ENCODE data around the gene ITGAE. TPM values are rescaled to one million over a fixed set of nuclear protein-coding genes. Genes with fewer than 3 reads are reported as not detected.

The ITGAE gene
- total RNA-seq, 4 donors from 2014 or later = 16.1 to 29.5 (median 21.4) TPM

DNA sequence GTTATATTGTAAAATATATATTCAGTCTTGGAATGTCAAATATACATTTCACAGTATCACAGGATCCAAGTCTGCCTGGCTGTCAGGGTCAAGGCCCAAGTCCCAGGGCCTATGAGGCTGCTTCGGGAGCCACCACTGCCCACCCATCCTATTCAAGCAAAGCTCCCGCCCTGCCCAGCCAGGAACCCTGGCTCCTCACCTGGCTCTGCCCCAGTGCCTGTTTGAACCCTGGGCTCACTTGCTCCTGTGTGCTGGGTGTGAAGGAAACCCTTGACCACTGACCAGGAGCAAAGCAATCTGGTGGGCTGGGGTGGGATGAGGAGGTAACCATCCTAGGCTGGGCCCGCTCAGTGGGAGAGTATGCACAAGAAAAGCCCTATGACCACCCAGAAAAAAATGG, 27.0 kb downstream of the ITGAE start:
- peaks cover 0 to 14% (median 0%) of the 10 kb centered on the region in 4 donors for H3K27me3 ChIP-seq
- WGBS = 100% methylated on average over 3 of the region's 3 CpGs
- intact Hi-C loops (cut with DNase I) = no loop called here

DNA sequence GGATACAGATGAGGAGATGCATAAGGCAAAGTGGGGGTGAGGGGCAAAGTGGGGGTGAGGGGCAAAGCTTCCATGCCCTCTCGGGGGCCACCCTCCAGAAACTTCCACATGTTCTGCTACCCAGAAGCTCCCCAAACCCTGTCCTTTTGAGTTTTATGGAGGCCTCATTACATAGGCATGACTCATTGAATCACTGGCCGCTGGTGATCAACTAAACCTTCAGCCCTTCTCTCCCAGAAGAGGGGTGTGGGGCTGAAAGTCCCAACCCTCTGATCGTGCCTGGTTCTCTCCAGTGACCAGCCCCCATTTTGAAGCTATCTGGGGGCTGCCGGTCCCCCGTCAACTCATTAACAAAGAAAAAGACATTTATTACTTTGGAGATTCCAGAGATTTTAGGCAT, 27.5 kb downstream of the ITGAE start:
- TF ChIP-seq POLR2A (IDR thresholded peaks at IDR 0.05; ENCODE audit: low read depth) (no peak), POLR2AphosphoS5 (IDR thresholded peaks at IDR 0.05) (no peak), EP300 (IDR thresholded peaks at IDR 0.05) (no peak)
- TF ChIP-seq, protein P1, sequence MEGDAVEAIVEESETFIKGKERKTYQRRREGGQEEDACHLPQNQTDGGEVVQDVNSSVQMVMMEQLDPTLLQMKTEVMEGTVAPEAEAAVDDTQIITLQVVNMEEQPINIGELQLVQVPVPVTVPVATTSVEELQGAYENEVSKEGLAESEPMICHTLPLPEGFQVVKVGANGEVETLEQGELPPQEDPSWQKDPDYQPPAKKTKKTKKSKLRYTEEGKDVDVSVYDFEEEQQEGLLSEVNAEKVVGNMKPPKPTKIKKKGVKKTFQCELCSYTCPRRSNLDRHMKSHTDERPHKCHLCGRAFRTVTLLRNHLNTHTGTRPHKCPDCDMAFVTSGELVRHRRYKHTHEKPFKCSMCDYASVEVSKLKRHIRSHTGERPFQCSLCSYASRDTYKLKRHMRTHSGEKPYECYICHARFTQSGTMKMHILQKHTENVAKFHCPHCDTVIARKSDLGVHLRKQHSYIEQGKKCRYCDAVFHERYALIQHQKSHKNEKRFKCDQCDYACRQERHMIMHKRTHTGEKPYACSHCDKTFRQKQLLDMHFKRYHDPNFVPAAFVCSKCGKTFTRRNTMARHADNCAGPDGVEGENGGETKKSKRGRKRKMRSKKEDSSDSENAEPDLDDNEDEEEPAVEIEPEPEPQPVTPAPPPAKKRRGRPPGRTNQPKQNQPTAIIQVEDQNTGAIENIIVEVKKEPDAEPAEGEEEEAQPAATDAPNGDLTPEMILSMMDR (IDR thresholded peaks at IDR 0.05) = no peak
- intact Hi-C loops (cut with DNase I) = no loop called here
- Histone ChIP-seq H3K4me3 (no peak overlapping the region), H3K4me1 (no peaks in the 10 kb centered on the region), H3K27me3 (peaks cover 0 to 14% (median 0%) of the 10 kb centered on the region in 4 donors), H3K36me3 (no peaks in the 10 kb centered on the region), H3K9me3 (no peaks in the 10 kb centered on the region), H3K27ac (replicated peaks in 1 of 4) (no peak overlapping the region)
- DNase-seq (ENCODE audit: extremely low spot score) = no peak
- WGBS = 81% methylated on average over 5 of the region's 5 CpGs

More for the DNA sequence above, 27.0 kb downstream of the ITGAE start:
- no peaks in the 10 kb centered on the region for H3K9me3 ChIP-seq
- DNase-seq (ENCODE audit: extremely low spot score) = no peak
- TF ChIP-seq EP300 (IDR thresholded peaks at IDR 0.05) = no peak
- TF ChIP-seq, protein P1 (IDR thresholded peaks at IDR 0.05) = no peak
- TF ChIP-seq POLR2AphosphoS5 (IDR thresholded peaks at IDR 0.05) = no peak
- no peak for TF ChIP-seq POLR2A (IDR thresholded peaks at IDR 0.05; ENCODE audit: low read depth)
- no peaks in the 10 kb centered on the region for H3K4me1 ChIP-seq
- H3K4me3 ChIP-seq = no peak overlapping the region
- H3K27ac ChIP-seq (replicated peaks in 1 of 4) = no peak overlapping the region
- H3K36me3 ChIP-seq = no peaks in the 10 kb centered on the region

DNA sequence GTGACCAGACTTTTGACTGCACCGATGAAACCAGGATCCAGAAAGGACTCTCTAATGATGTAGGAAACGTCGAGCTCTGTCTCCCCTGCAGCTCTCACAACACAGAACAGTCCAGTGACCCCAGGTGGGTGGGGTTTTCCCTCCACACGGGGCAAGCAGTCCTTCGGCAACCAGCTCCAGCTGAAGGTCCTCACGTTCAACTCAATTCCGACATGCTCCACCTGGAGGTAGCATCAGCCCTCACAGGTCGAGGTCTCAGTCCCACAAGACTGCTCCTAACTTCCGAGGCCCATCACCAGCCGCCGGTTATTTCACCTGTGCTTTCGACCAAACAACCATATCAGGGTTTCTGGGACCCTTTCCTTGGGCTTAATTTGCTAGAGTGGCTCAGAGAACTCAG, 28.2 kb downstream of the ITGAE start:
- intact Hi-C loops (cut with DNase I) = no loop called here
- H3K4me3 ChIP-seq = no peak overlapping the region

DNA sequence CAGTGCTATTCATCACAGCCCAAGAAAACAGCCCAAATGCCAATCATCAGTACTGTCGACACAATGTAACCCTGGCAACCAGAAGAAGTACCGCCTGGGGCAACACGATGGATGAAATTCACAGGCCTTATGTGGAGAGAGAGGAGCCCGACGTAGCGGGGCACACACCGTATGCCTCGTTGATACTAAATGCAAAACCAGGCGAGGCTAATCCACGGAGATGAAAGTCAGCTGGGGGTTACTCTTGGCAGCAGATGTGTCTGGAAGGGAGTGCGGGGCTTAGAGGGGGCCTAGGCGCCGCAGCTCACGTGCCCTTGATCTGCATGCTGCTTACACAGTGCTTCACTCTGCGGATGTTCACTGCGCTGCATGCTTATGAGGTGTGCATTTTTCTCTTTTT, 29.8 kb downstream of the ITGAE start:
- Histone ChIP-seq H3K4me1 (no peaks in the 10 kb centered on the region), H3K4me3 (no peak overlapping the region), H3K27me3 (peaks cover 0 to 14% (median 0%) of the 10 kb centered on the region in 4 donors), H3K27ac (replicated peaks in 1 of 4) (no peak overlapping the region), H3K36me3 (no peaks in the 10 kb centered on the region), H3K9me3 (peaks cover 0 to 8% (median 2%) of the 10 kb centered on the region in 4 donors)
- DNase-seq (ENCODE audit: extremely low spot score) = no peak
- TF ChIP-seq EP300 (IDR thresholded peaks at IDR 0.05) (no peak), POLR2A (IDR thresholded peaks at IDR 0.05; ENCODE audit: low read depth) (no peak), POLR2AphosphoS5 (IDR thresholded peaks at IDR 0.05) (no peak)
- TF ChIP-seq, protein P1 (IDR thresholded peaks at IDR 0.05) = no peak
- WGBS = 68% methylated on average over 16 of the region's 16 CpGs
- intact Hi-C loops (cut with DNase I) = no loop called here

More for the DNA sequence above, 28.2 kb downstream of the ITGAE start:
- Histone ChIP-seq H3K9me3 (peaks cover 0 to 5% (median under 1%) of the 10 kb centered on the region in 4 donors), H3K4me1 (no peaks in the 10 kb centered on the region), H3K36me3 (no peaks in the 10 kb centered on the region), H3K27ac (replicated peaks in 1 of 4) (no peak overlapping the region), H3K27me3 (peaks cover 0 to 14% (median 0%) of the 10 kb centered on the region in 4 donors)
- 73% methylated on average over 12 of the region's 12 CpGs for WGBS
- DNase-seq (ENCODE audit: extremely low spot score) = no peak
- TF ChIP-seq POLR2AphosphoS5 (IDR thresholded peaks at IDR 0.05) = no peak

DNA sequence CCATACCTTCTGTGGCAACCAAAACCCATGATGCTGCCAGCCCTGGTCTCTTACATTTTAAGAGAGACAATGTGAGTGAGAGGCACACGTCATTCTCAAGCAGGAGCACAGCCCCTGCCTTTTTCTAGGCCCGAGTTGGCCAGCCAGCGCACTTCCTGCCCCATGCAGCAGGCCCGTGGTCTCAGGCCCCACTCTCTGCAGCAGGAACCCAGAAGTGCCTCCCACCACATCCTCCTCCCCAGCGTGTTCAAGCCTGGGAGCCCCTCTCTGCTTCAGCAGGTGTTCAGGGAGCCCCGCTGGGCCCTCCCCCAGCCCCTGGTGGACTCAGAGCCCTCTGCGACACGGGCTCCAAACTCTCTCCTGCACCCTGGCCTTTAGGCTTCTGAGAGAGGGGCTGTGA, 30.5 kb downstream of the ITGAE start:
- Histone ChIP-seq H3K27me3 (peaks cover 0 to 14% (median 0%) of the 10 kb centered on the region in 4 donors), H3K36me3 (no peaks in the 10 kb centered on the region), H3K4me3 (no peak overlapping the region), H3K27ac (replicated peaks in 1 of 4) (no peak overlapping the region), H3K4me1 (no peaks in the 10 kb centered on the region), H3K9me3 (peaks cover 0 to 8% (median 2%) of the 10 kb centered on the region in 4 donors)
- no peak for DNase-seq (ENCODE audit: extremely low spot score)
- 64% methylated on average over 8 of the region's 8 CpGs for WGBS
- intact Hi-C loops (cut with DNase I) = no loop called here
- TF ChIP-seq EP300 (IDR thresholded peaks at IDR 0.05) = no peak
- no peak for TF ChIP-seq POLR2A (IDR thresholded peaks at IDR 0.05; ENCODE audit: low read depth)
- TF ChIP-seq POLR2AphosphoS5 (IDR thresholded peaks at IDR 0.05) = no peak
- TF ChIP-seq, protein P1 (IDR thresholded peaks at IDR 0.05) = no peak

All from esophagus muscularis mucosa (tissue), 4 donors.